ENCODE measurements around the gene SPPL2A. TPM values are rescaled to one million over a fixed set of nuclear protein-coding genes. Genes with fewer than 3 reads are reported as not detected.

Gene SPPL2A
- total RNA-seq, 4 donors from 2014 or later: 97.8 to 576 (median 301) TPM

DNA sequence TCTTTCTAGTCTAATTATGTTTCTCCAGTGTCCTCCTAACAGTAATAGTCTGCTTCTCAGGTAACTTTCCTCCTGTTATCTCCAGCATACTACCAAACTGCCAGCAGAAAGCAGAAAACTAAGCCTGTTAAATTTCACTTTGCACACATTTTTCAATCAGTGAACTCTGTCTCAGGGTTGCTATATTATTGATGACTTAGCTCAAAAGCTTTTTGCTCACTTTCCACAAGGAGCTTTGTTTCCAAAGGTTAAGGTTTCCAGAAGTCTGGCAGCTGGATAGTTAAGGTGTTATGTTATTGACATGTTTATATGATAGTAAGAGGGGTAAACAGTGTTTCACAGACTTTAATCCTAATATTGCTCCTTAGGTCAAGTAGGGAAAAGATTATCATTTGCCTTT lies 84.0 kb downstream of the SPPL2A start:
- Histone ChIP-seq H3K27me3 (no peaks in the 10 kb centered on the region), H3K9me3 (no peaks in the 10 kb centered on the region), H3K27ac (no peak overlapping the region), H3K4me1 (peaks cover 0 to 50% (median 12%) of the 10 kb centered on the region in 4 donors), H3K4me3 (no peak overlapping the region), H3K36me3 (peaks cover 0 to 15% (median 0%) of the 10 kb centered on the region in 3 donors)
- TF ChIP-seq EP300 (IDR thresholded peaks at IDR 0.05) (no peak), POLR2A (IDR thresholded peaks at IDR 0.05) (no peak)
- TF ChIP-seq, protein P1, sequence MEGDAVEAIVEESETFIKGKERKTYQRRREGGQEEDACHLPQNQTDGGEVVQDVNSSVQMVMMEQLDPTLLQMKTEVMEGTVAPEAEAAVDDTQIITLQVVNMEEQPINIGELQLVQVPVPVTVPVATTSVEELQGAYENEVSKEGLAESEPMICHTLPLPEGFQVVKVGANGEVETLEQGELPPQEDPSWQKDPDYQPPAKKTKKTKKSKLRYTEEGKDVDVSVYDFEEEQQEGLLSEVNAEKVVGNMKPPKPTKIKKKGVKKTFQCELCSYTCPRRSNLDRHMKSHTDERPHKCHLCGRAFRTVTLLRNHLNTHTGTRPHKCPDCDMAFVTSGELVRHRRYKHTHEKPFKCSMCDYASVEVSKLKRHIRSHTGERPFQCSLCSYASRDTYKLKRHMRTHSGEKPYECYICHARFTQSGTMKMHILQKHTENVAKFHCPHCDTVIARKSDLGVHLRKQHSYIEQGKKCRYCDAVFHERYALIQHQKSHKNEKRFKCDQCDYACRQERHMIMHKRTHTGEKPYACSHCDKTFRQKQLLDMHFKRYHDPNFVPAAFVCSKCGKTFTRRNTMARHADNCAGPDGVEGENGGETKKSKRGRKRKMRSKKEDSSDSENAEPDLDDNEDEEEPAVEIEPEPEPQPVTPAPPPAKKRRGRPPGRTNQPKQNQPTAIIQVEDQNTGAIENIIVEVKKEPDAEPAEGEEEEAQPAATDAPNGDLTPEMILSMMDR (IDR thresholded peaks at IDR 0.05): no peak
- no peak for DNase-seq (ENCODE audit: low spot score in 2 of 2)

DNA sequence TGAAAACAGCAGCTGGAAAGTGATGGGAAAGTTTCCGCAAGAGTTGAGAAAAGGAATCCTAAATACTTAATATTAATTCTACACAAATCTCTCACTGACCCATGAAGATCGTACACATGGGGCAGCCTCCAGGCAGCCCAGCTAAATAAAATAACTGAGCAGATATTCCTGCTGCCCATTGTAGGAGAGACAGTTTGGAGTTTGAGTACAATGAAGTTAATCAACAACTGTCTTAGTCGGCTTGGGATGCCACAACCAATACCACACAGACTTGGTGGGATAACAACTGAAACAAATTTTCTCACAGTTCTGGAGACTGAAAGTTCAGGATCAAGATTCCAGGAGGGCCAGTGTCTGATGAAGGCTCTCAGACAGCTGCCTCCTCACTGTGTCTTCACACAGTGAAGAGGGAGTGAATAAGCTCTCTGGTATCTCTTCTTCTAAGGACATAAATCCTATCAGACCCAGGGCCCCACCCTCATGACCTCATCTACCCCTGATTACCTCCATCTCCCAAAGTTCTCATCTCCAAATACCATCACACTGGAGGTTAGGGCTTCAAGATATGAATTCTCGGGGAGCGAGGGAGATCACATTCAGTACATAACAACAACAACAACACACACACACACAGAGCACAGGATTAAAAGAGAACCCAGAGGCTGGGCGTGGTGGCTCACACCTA lies 88.6 kb downstream of the SPPL2A start:
- no peaks in the 10 kb centered on the region for H3K9me3 ChIP-seq
- H3K36me3 ChIP-seq: no peaks in the 10 kb centered on the region
- H3K27ac ChIP-seq: no peak overlapping the region
- no peak overlapping the region for H3K4me3 ChIP-seq
- TF ChIP-seq, protein P1 (IDR thresholded peaks at IDR 0.05): no peak
- TF ChIP-seq POLR2A (IDR thresholded peaks at IDR 0.05) (no peak), EP300 (IDR thresholded peaks at IDR 0.05) (no peak)
- peaks cover 0 to 25% (median 0%) of the 10 kb centered on the region in 4 donors for H3K4me1 ChIP-seq
- 78 to 80% methylated on average over 6 of the region's 6 CpGs for WGBS, 2 donors
- no peaks in the 10 kb centered on the region for H3K27me3 ChIP-seq
- DNase-seq (ENCODE audit: low spot score in 2 of 2): no peak

DNA sequence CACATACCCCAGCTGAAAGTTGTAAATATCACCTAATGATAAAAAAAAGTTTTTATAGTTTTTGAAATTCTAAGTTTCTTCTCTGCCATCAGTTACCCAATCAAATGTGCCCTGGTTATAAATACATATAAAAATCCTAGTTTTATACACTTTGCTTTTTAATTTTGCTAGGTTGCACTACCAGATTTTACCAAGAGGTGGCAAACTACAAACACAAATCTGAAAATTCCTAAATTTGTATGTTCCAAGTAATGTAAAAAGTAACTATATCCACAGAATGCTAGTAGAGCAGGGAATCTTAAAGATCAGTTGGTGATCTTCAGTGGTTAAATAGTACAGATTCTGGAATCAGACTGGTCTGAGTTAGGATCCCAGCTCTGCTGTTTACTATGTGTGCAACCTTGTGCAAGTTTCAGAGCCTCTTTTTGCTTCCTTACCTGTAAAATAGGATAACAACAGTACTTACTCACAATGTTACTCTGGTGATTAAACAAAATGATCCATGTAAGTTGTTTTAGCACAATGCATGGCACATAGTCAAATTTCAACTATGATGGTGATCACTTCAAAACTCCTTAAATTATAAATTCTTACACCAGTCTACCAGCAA lies 89.9 kb downstream of the SPPL2A start:
- peak in 1 of 2 donors; percentile 60 for DNase-seq (ENCODE audit: low spot score in 2 of 2)
- no peak overlapping the region for H3K27ac ChIP-seq
- peaks cover 0 to 25% (median 0%) of the 10 kb centered on the region in 4 donors for H3K4me1 ChIP-seq
- TF ChIP-seq, protein P1 (IDR thresholded peaks at IDR 0.05): peak; percentile 68 to 80 (median 73)
- TF ChIP-seq POLR2A (IDR thresholded peaks at IDR 0.05) (no peak), EP300 (IDR thresholded peaks at IDR 0.05) (no peak)
- H3K27me3 ChIP-seq: no peaks in the 10 kb centered on the region
- no peaks in the 10 kb centered on the region for H3K9me3 ChIP-seq
- H3K4me3 ChIP-seq: no peak overlapping the region
- H3K36me3 ChIP-seq: no peaks in the 10 kb centered on the region

DNA sequence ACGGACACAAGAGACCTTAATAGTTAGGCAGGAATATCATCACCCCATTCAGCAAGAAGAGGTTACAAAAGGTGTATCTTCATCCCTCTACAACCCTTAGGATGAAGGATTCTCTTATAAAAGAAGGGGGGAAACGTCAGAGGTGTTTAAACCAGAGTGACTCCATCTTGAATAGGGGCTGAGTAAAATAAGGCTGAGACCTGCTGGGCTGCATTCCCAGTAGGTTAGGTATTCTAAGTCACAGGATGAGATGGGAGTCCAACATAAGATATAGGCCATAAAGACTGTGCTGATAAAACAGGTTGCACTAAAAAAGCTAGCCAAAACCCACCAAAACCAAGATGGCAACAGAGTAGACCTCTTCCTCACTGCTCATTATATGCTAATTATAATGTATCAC lies 95.4 kb downstream of the SPPL2A start:
- Histone ChIP-seq H3K4me3 (no peak overlapping the region), H3K9me3 (no peaks in the 10 kb centered on the region), H3K4me1 (peaks cover 0 to 3% (median 0%) of the 10 kb centered on the region in 4 donors), H3K36me3 (no peaks in the 10 kb centered on the region), H3K27ac (no peak overlapping the region), H3K27me3 (no peaks in the 10 kb centered on the region)
- WGBS, 2 donors: 75 to 79% methylated on average over 2 of the region's 2 CpGs
- DNase-seq (ENCODE audit: low spot score in 2 of 2): no peak
- TF ChIP-seq EP300 (IDR thresholded peaks at IDR 0.05) (no peak), POLR2A (IDR thresholded peaks at IDR 0.05) (no peak)
- TF ChIP-seq, protein P1 (IDR thresholded peaks at IDR 0.05): no peak

DNA sequence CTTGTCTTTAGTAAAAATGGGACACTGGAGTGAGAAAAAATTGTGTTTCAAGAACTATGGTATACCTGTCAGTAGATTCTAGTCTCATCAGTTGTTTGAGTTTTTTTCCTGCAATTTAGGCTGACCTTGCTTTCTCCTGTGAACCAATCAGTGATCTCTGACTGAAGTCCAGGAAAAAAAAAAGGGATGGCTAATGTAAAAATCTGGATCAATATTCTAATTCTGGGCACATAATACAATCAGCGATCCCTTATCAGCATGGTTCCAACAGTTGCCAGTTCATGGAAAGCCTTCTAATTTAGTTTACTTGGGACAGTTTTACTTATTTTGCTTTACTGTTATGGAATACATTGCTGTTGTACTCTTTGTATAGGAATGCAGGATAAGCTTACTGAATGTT lies 95.9 kb downstream of the SPPL2A start:
- no peak for DNase-seq (ENCODE audit: low spot score in 2 of 2)
- Histone ChIP-seq H3K4me3 (no peak overlapping the region), H3K9me3 (no peaks in the 10 kb centered on the region), H3K27ac (no peak overlapping the region), H3K36me3 (no peaks in the 10 kb centered on the region), H3K27me3 (no peaks in the 10 kb centered on the region), H3K4me1 (no peaks in the 10 kb centered on the region)
- 94 to 95% methylated on average over 1 of the region's 1 CpG for WGBS, 2 donors
- TF ChIP-seq, protein P1 (IDR thresholded peaks at IDR 0.05): no peak
- TF ChIP-seq EP300 (IDR thresholded peaks at IDR 0.05): no peak
- no peak for TF ChIP-seq POLR2A (IDR thresholded peaks at IDR 0.05)

Data from tibial nerve (tissue), 4 donors.